Naive thymus-derived CD4-positive, alpha-beta T cell (primary cell): ENCODE data around the gene NOL11. TPM values are rescaled to one million over a fixed set of nuclear protein-coding genes. Genes with fewer than 3 reads are reported as not detected.

Experiments used
- ATAC-seq: fragments of 150-1000 bp; cut with Tn5 transposase; 2 replicates; pipeline ENCODE4 v1.10.0; 2021; ENCODE audit warnings: mild to moderate bottlenecking, moderate library complexity
- CTCF ChIA-PET: fragments of 350-600 bp; sonication (Branson Sonifier 250); formaldehyde crosslinking; loops from one replicate; lab custom pipeline; 2021; ENCODE audit warnings: antibody characterized with exemption; lab: Charles Lee
- POLR2A ChIA-PET: fragments of 350-600 bp; sonication (Branson Sonifier 250); formaldehyde crosslinking; loops from one replicate; lab custom pipeline; 2021; ENCODE audit warnings: antibody characterized with exemption, inconsistent platforms; lab: Charles Lee
- DNase-seq, 9 donors: peaks; one replicate each; pipeline versions ENCODE4 v3.0.0 to v3.0.0-alpha.2; 2020 to 2022; ENCODE audit warnings: mixed read lengths in 1 of 9
- H3K27ac ChIP-seq: one replicate; pipeline ENCODE4 v1.7.0; 2013; ENCODE audit warnings: mild to moderate bottlenecking, low read depth, low read length, moderate library complexity
- H3K27me3 ChIP-seq, 2 donors: one replicate each; pipeline ENCODE4 v1.7.0; 2013; ENCODE audit warnings: low read length in 2 of 2, mild to moderate bottlenecking in 2 of 2, moderate library complexity in 2 of 2; ENCODE audit not compliant: control insufficient read depth in 2 of 2, insufficient read depth in 2 of 2
- H3K36me3 ChIP-seq, 3 experiments: 1 replicate in 2 of 3; 2 replicates in 1 of 3; pipeline ENCODE4 v1.7.0; 2013; ENCODE audit warnings: low read length in 3 of 3, mild to moderate bottlenecking in 3 of 3, moderate library complexity in 1 of 3; ENCODE audit not compliant: insufficient read depth in 3 of 3, control insufficient read depth in 2 of 3
- H3K4me1 ChIP-seq, 2 donors: one replicate each; pipeline ENCODE4 v1.7.0; 2013; ENCODE audit warnings: low read length in 2 of 2, mild to moderate bottlenecking in 2 of 2, moderate library complexity in 1 of 2; ENCODE audit not compliant: control insufficient read depth in 2 of 2, insufficient read depth in 2 of 2
- H3K4me3 ChIP-seq: 2 replicates; pipeline ENCODE4 v1.7.0; 2013; ENCODE audit warnings: mild to moderate bottlenecking, low read length
- H3K9me3 ChIP-seq, 3 experiments: 1 replicate in 2 of 3; 2 replicates in 1 of 3; pipeline ENCODE4 v1.7.0; 2013; ENCODE audit warnings: low read length in 3 of 3; ENCODE audit not compliant: control insufficient read depth in 2 of 3
- H3K27ac Mint-ChIP-seq, 9 donors: one replicate each; pipeline ENCODE4 v1.8.0; 2020 to 2022; ENCODE audit warnings: mixed read lengths in 9 of 9, mild to moderate bottlenecking in 8 of 9, moderate library complexity in 5 of 9, inconsistent platforms in 2 of 9
- H3K27me3 Mint-ChIP-seq, 5 donors: one replicate each; pipeline ENCODE4 v1.8.0; 2021 to 2022; ENCODE audit warnings: mixed read lengths in 5 of 5, mild to moderate bottlenecking in 1 of 5
- H3K36me3 Mint-ChIP-seq, 5 donors: one replicate each; pipeline ENCODE4 v1.8.0; 2020 to 2022; ENCODE audit warnings: mixed read lengths in 5 of 5, mild to moderate bottlenecking in 3 of 5, inconsistent platforms in 1 of 5
- H3K4me1 Mint-ChIP-seq, 7 donors: one replicate each; pipeline ENCODE4 v1.8.0; 2020 to 2022; ENCODE audit warnings: mixed read lengths in 7 of 7, mild to moderate bottlenecking in 3 of 7, inconsistent platforms in 1 of 7
- H3K4me3 Mint-ChIP-seq, 10 donors: one replicate each; pipeline ENCODE4 v1.8.0; 2020 to 2022; ENCODE audit warnings: mild to moderate bottlenecking in 10 of 10, mixed read lengths in 10 of 10, moderate library complexity in 6 of 10, inconsistent platforms in 2 of 10
- H3K9me3 Mint-ChIP-seq, 11 donors: one replicate each; pipeline ENCODE4 v1.8.0; 2020 to 2022; ENCODE audit warnings: mixed read lengths in 11 of 11, mild to moderate bottlenecking in 4 of 11, inconsistent platforms in 1 of 11, moderate library complexity in 1 of 11
- intact Hi-C, 2 donors: fragments of 100-400 bp; cut with micrococcal nuclease; formaldehyde crosslinking; loops; one replicate each; pipeline ENCODE4 v1.15.1; 2023
- polyA plus RNA-seq, 2 donors: library from polyadenylated mRNA; unstranded; fragments of 300-500 nt; fragmentation: Illumina TruSeq; gene quantifications; one replicate each; pipeline ENCODE4 v1.2.3, GENCODE V29; 2021
- total RNA-seq, 6 experiments: library from RNA in 5 of 6; stranded (reverse) in 5 of 6; gene quantifications; 1 replicate in 5 of 6; 2 replicates in 1 of 6; pipeline ENCODE4 v1.2.3 and lab custom pipeline; 2021 to 2026

Gene NOL11
- total and polyA plus RNA-seq, 7 experiments from 2014 or later = 33.6 to 72.9 (median 63.1) TPM

DNA sequence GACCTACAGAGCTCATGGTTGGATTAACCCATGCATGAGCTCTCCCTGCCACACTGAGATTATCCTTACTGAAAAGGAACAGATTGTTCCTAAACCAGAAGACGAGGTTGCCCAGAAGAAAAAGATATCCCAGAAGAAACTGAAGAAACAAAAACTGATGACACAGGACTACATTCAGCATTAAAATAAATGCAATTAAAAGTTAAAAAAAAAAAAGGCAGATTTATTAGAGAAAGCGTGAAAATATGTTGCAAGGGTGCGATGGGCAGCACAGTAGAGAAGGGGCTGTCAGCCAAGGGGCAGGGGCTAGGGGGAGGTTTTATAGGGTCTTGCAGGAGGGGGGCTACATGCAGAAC lies 67.4 kb downstream of the NOL11 start:
- Mint-ChIP-seq H3K36me3 (peaks cover 0 to 6% (median 0%) of the 10 kb centered on the region in 5 donors), H3K4me1 (peaks cover 0 to 1% (median 0%) of the 10 kb centered on the region in 7 donors), H3K9me3 (peaks cover 0 to 10% (median 2%) of the 10 kb centered on the region in 11 donors), H3K27me3 (peaks cover 0 to 20% (median 7%) of the 10 kb centered on the region in 5 donors), H3K27ac (no peak overlapping the region), H3K4me3 (no peak overlapping the region)
- H3K4me3 ChIP-seq = no peak overlapping the region
- no peaks in the 10 kb centered on the region for H3K4me1 ChIP-seq
- no peak overlapping the region for H3K27ac ChIP-seq
- ChIA-PET POLR2A (no interaction called here), CTCF (no interaction called here)
- ATAC-seq = no peak
- H3K9me3 ChIP-seq = no peaks in the 10 kb centered on the region
- H3K36me3 ChIP-seq = no peaks in the 10 kb centered on the region
- intact Hi-C loops = no loop called here
- no peak for DNase-seq
- no peaks in the 10 kb centered on the region for H3K27me3 ChIP-seq

DNA sequence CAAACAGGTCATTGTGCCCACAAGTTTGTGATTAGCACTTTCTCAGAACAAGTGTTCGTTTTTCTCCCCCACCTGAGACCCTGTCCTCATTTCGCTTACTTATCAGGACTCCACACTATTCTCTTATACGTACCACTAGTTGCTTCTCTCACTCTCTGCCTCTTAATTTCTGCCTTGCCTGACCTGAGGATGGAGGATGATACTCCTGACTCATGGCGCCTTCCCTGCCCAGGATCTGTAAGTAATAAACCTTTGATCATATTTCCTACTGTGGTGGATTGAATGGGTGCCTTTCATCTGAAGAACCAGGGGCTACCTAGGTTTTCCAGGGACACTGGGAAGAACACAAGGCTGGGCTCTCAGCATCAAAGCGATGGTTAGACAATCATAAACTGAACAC lies 67.8 kb downstream of the NOL11 start:
- ATAC-seq (no peak), DNase-seq (no peak)
- H3K4me3 ChIP-seq = no peak overlapping the region
- H3K9me3 Mint-ChIP-seq = peaks cover 0 to 10% (median 2%) of the 10 kb centered on the region in 11 donors
- H3K27me3 Mint-ChIP-seq = peaks cover 0 to 20% (median 7%) of the 10 kb centered on the region in 5 donors
- ChIA-PET POLR2A (no interaction called here), CTCF (no interaction called here)
- no peaks in the 10 kb centered on the region for H3K27me3 ChIP-seq
- no peaks in the 10 kb centered on the region for H3K4me1 ChIP-seq
- H3K27ac ChIP-seq = no peak overlapping the region
- no peaks in the 10 kb centered on the region for H3K36me3 ChIP-seq
- intact Hi-C loops = no loop called here
- H3K4me1 Mint-ChIP-seq = peaks cover 0 to 1% (median 0%) of the 10 kb centered on the region in 7 donors
- H3K9me3 ChIP-seq = no peaks in the 10 kb centered on the region
- no peak overlapping the region for H3K4me3 Mint-ChIP-seq
- H3K27ac Mint-ChIP-seq = no peak overlapping the region
- H3K36me3 Mint-ChIP-seq = peaks cover 0 to 6% (median 0%) of the 10 kb centered on the region in 5 donors

Other genes starting within 250 kb of the NOL11 start
- gene BPTF, start 107.6 kb downstream of the NOL11 start, total RNA-seq = 100 to 1,000 TPM; 111 to 219 (median 163) TPM
- 10 to 100 TPM; 16.0 to 22.1 TPM for gene BPTF, start 107.6 kb downstream of the NOL11 start, polyA plus RNA-seq